ENCODE measurements around the gene RCSD1.

RCSD1 gene

DNA sequence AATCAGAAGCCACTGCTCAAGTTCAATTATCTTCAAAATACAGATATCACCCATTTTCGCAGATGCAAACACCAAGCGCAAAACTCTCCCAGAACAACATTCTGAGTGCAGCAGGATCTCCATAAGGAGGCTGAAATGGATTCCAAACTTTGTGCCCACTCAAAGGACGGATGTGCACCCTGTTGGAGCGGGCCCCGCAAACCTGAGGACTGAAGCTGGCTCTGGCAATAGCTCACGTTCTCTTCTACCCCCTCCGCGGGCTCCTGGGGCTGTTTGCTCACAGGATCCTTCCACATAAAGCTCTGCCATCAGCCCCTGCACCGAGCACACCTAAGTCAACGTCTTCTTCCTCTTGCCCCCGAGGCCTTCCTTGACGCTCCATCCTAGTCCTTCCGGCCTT lies 11.7 kb upstream of the RCSD1 start:
- DNase-seq (ENCODE audit: low spot score), result no peak

DNA sequence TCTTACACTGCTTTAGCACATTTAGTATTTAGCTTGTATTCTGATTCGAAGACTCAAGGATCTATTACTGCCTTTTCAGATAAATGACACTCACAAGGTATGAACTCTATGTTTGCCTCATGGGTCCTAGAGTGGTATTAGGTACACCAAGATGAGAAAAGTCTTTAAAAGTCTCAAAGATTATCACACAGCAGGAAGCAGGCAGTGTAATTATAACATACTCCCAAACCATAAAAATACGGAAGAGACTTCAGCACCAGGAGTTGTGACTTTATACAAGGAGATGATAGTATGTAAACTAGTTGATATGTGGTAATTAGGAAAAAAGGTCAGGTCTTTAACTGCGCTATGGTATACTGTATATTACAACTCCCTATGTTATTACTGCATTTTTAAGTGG lies 11.2 kb upstream of the RCSD1 start:
- no peak for DNase-seq (ENCODE audit: low spot score)

- no peak for DNase-seq (ENCODE audit: low spot score)
Measured at GRCh38 chr1:167620002-167620401, 10.0 kb upstream of the RCSD1 start.

DNA sequence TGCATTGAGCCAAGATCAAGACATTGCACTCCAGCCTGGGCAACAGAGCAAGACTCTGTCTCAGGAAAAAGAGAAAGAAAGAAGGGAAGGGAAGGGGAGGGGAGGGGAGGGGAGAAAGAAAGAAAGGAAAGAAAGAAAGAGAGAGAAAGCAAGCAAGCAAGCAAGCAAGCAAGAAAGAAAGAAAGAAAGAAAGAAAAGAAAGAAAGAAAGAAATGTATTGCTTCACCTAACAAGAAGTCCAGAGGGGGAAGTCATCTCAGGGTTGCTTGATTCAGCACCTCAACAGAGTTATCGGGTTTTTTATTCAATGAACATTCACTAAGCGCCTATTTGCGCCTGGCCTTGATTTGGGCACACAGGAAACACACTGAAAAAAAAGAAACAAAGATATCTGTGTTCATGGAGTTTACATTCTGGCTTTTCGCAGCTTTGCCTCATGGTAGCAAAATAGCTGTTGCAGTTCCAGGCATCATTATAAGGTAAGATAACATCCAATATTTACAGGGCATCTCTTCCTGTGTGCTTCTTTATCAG lies 8.2 kb upstream of the RCSD1 start:
- DNase-seq (ENCODE audit: low spot score), result no peak

GRCh38 chr1:167623951-167624350 lies 6.1 kb upstream of the RCSD1 start:
- no peak for DNase-seq (ENCODE audit: low spot score)

GRCh38 chr1:167625040-167625823 lies 4.8 kb upstream of the RCSD1 start:
- DNase-seq (ENCODE audit: low spot score), result no peak

- DNase-seq (ENCODE audit: low spot score), result no peak
Measured at GRCh38 chr1:167627615-167627864, 2.5 kb upstream of the RCSD1 start.

- no peak for DNase-seq (ENCODE audit: low spot score)
Measured at GRCh38 chr1:167627865-167628641, 2.0 kb upstream of the RCSD1 start.

- no peak for DNase-seq (ENCODE audit: low spot score)
Measured at GRCh38 chr1:167628741-167629515, 1.1 kb upstream of the RCSD1 start.

DNA sequence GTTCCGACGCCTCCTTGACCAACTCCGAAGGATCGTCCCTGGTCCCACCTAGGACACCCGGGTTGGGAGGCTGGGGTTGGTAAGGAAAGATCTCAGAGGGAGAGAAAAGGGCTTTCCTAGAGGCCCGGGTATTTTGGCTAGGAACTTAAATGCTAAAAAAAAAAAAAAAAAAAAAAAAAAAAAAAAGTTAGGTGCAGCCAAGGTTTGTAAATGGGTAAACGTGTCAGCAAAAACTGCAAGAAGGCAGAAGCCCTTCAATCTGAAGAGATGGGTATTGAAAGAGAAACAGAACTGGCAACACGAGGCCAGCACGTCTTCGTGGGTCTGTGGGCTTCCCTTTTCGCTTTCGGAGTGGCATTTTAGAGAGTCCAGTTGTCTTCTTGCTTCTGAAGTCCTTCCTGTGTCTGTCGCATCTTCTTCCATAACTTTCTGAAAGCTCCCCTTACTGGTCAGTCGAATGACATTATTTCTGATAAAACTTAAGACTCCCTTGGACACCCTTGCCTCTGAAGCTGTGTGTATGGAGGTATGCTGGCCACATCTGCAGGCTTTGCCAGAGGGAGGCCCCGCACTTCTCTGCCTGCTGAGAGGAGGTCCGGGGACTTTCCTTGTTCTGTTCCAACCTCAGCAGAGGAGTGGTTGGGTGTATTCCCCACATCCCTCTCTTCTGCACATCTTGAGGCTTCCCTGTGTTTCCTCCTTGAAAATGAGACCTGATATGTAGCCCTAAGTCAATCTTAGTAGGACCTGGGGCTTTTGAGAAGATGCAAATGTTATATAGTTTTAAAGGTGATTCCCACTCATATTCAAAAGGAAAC lies 745 bp downstream of the RCSD1 start:
- no peak for DNase-seq (ENCODE audit: low spot score)

- DNase-seq (ENCODE audit: low spot score), result no peak
Measured at GRCh38 chr1:167631386-167631935, 1.4 kb downstream of the RCSD1 start.

DNA sequence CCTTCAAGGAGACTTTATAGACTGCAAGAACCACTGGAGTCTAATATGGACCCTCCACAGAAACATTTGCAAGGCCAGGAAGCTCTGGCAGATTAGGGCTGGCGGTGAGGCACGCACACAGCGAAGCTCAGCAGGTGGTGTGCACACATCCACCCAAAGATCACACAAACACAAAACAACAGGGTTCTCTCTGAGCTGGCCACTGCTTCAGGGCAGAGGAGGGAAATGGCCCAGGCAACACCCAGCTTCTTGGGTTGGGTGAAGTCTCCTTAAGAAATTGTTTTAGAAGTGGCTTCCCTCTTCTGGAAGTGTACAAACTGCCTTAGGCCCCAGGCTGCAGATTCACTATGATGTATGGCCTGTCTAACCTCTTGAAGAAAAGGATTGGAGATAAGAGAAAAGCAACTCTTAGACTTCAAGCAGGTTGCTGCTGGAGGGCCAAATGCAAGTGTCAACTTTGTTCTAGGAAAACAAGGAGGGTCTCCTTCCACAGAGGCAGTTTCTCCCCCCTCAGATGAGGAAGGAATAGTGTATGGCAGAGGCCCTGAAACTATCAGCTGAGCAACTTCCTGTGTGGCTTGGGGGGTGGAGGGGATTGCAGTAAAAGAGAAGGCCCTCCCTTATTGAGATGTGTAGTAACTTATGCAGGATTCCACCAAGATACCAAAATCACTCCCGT lies 2.0 kb downstream of the RCSD1 start:
- no peak for DNase-seq (ENCODE audit: low spot score)

DNA sequence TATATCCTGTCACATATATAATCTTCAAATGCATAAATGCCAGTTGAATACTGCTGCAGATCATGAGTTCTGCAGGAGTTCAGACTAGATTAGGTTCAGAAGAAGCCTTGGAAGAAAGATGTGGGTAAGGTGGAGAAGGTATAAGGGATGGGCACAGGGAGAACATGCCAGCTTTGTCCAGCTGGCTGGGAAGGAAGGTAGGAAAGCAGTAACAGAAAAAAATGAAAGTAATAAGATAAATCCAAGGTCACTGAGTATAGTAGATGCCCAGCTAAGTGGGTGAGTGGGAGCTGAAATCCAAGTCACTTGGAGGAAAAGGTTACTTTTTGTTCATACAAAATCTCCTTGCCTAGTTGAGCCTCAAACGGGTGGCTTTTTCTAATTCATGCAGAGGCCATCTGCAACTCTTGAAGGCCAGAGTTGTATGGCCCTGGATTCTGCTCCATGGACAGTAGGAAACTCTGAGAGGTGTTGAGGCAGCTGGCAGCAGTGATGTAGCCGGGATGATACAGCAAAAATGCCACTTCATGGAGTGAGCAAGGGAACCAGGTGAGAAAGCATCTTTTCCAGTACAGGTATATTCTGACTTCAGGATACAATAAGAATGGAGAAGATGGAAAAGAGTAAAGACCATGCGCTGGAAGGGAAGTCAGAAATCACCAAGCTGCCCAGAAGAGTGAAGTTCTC lies 3.4 kb downstream of the RCSD1 start:
- DNase-seq (ENCODE audit: low spot score), result no peak

GRCh38 chr1:167634435-167634834 lies 4.4 kb downstream of the RCSD1 start:
- no peak for DNase-seq (ENCODE audit: low spot score)

- peak; percentile 29 for DNase-seq (ENCODE audit: low spot score)
Measured at GRCh38 chr1:167635156-167635648, 5.2 kb downstream of the RCSD1 start.

DNA sequence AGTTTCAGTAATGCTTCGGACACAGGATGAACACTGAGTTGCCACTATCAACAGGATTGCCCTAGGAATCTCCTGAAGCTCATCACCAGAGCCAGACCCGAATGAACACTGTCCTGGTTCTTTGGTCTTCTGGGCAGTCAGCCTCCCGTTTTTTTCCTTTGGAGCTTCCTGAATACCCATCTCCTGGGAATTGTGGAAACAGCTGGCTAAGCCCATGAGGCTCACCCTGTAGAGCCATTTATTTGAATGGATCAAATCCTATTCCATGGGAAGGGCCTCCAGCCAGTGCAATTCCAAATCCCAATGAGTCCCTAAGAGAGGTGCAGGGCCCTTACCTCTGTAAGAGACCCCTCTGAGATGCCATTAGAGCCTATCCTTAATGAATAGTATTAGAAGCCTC lies 5.9 kb downstream of the RCSD1 start:
- DNase-seq (ENCODE audit: low spot score), result no peak

- no peak for DNase-seq (ENCODE audit: low spot score)
Measured at GRCh38 chr1:167638064-167638463, 8.0 kb downstream of the RCSD1 start.

DNA sequence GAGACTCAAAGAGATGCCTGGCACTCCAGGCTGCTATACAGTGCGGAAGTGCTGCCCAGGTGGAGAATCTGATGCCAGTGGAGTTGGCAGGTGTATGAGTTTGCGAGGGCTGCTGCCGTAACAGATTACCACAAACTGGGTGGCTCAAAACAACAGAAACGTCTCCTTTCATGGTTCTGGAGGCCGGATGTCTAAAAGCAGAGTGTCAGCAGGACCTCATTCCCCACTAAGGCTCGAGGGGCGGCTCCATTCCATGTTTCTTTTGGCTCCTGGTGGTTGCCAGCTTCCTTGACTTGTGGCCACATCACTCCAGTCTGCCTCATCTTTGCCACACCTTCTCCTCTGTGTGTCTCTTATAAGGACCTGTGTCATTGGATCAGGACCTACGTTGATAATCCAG lies 10.0 kb downstream of the RCSD1 start:
- DNase-seq (ENCODE audit: low spot score), result no peak

DNA sequence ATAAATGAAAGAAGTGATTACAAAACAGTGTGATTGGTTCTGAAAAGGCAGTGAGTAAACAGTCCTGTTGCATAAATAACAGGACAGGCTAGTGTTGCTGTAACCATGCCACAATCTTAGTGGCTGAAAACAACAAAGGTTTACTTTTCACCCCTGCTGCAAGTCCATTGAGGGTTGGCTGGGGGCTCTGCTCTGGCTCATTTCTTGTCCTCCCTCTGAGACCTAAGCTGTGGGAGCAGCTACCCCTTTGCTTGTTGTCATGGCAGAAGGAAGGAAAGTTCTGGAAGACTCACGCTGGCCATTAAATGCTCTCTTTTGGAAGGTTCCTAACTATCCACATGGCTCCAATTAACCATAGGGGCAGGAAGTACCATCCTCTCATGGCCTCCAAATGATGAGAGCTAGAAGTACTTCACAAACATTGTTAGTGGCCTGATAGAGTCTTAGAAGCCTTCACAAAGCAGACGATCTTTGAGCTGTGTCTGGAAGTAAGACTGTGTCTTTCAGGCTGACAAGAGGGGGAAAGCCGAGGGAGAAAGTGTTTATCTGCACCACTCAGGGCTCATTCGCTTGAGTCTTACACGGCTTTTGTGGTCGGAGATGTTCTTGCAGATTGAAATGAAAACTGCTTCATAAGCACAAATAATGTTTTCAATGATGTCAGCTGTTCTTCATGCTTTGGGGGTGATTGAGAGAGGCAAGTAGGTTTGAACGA lies 11.9 kb downstream of the RCSD1 start:
- DNase-seq (ENCODE audit: low spot score), result no peak

GRCh38 chr1:167642501-167642826 lies 12.4 kb downstream of the RCSD1 start:
- DNase-seq (ENCODE audit: low spot score), result no peak
